IPS-18c (cell line): ENCODE measurements around the gene PPFIA4.

Source experiments
- H3K4me3 ChIP-seq: 2 replicates; pipeline ENCODE4 v1.7.0; 2013; ENCODE audit warnings: low read depth, mild to moderate bottlenecking, low read length, moderate library complexity; ENCODE audit not compliant: insufficient read depth
- H3K9me3 ChIP-seq: one replicate; pipeline ENCODE4 v1.6.1; 2013; ENCODE audit warnings: mild to moderate bottlenecking, low read length, moderate library complexity; ENCODE audit not compliant: control insufficient read depth, insufficient read depth

The PPFIA4 gene

GRCh38 chr1:203048555-203049051, 22.3 kb downstream of the PPFIA4 start:
- Histone ChIP-seq H3K4me3 (no peak overlapping the region), H3K9me3 (no peaks in the 10 kb centered on the region)

GRCh38 chr1:203049077-203049476, 22.8 kb downstream of the PPFIA4 start:
- no peaks in the 10 kb centered on the region for H3K9me3 ChIP-seq
- H3K4me3 ChIP-seq, result no peak overlapping the region

- H3K9me3 ChIP-seq, result no peaks in the 10 kb centered on the region
- H3K4me3 ChIP-seq, result no peak overlapping the region
These were observed 23.4 kb downstream of the PPFIA4 start for GRCh38 chr1:203049576-203050180.

GRCh38 chr1:203050826-203051225, 24.5 kb downstream of the PPFIA4 start:
- Histone ChIP-seq H3K4me3 (no peak overlapping the region), H3K9me3 (no peaks in the 10 kb centered on the region)

- Histone ChIP-seq H3K9me3 (no peaks in the 10 kb centered on the region), H3K4me3 (no peak overlapping the region)
These were observed 25.6 kb downstream of the PPFIA4 start for GRCh38 chr1:203051841-203052324.

- Histone ChIP-seq H3K4me3 (no peak overlapping the region), H3K9me3 (no peaks in the 10 kb centered on the region)
These were observed 26.3 kb downstream of the PPFIA4 start for GRCh38 chr1:203052601-203053000.

- no peak overlapping the region for H3K4me3 ChIP-seq
- H3K9me3 ChIP-seq, result no peaks in the 10 kb centered on the region
These were observed 27.9 kb downstream of the PPFIA4 start for GRCh38 chr1:203054184-203054583.

- Histone ChIP-seq H3K4me3 (no peak overlapping the region), H3K9me3 (no peaks in the 10 kb centered on the region)
These were observed 28.4 kb downstream of the PPFIA4 start for GRCh38 chr1:203054642-203055041.

GRCh38 chr1:203055161-203055799, 29.0 kb downstream of the PPFIA4 start:
- no peaks in the 10 kb centered on the region for H3K9me3 ChIP-seq
- H3K4me3 ChIP-seq, result no peak overlapping the region; the same call in 1 of the 2 replicates

GRCh38 chr1:203056012-203056411, 29.7 kb downstream of the PPFIA4 start:
- Histone ChIP-seq H3K4me3 (no peak overlapping the region), H3K9me3 (no peaks in the 10 kb centered on the region)

GRCh38 chr1:203056516-203056915, 30.2 kb downstream of the PPFIA4 start:
- H3K4me3 ChIP-seq, result no peak overlapping the region
- no peaks in the 10 kb centered on the region for H3K9me3 ChIP-seq

GRCh38 chr1:203057911-203058675, 31.8 kb downstream of the PPFIA4 start:
- no peaks in the 10 kb centered on the region for H3K9me3 ChIP-seq
- H3K4me3 ChIP-seq, result no peak overlapping the region

GRCh38 chr1:203058676-203058935, 32.3 kb downstream of the PPFIA4 start:
- H3K4me3 ChIP-seq, result no peak overlapping the region
- H3K9me3 ChIP-seq, result no peaks in the 10 kb centered on the region

GRCh38 chr1:203059485-203059884, 33.2 kb downstream of the PPFIA4 start:
- Histone ChIP-seq H3K9me3 (no peaks in the 10 kb centered on the region), H3K4me3 (no peak overlapping the region)

GRCh38 chr1:203060115-203060514, 33.8 kb downstream of the PPFIA4 start:
- H3K4me3 ChIP-seq, result no peak overlapping the region
- no peaks in the 10 kb centered on the region for H3K9me3 ChIP-seq

- Histone ChIP-seq H3K4me3 (no peak overlapping the region), H3K9me3 (no peaks in the 10 kb centered on the region)
These were observed 37.0 kb downstream of the PPFIA4 start for GRCh38 chr1:203063287-203063686.

- H3K9me3 ChIP-seq, result no peaks in the 10 kb centered on the region
- H3K4me3 ChIP-seq, result no peak overlapping the region
These were observed 38.9 kb downstream of the PPFIA4 start for GRCh38 chr1:203065191-203065590.

GRCh38 chr1:203065986-203066385, 39.7 kb downstream of the PPFIA4 start:
- Histone ChIP-seq H3K9me3 (no peaks in the 10 kb centered on the region), H3K4me3 (no peak overlapping the region)
